HT-29 (cell line): Measurements from ENCODE around the gene DNMT3L. TPM values are rescaled to one million over a fixed set of nuclear protein-coding genes. Genes with fewer than 3 reads are reported as not detected.

Experiments used
- DNase-seq: peaks from one replicate; pipeline ENCODE4 v3.0.0-alpha.2; 2015; ENCODE audit warnings: low spot score
- total RNA-seq: library from RNA; depleted of rRNA; stranded (reverse); fragments of >200 nt; shearing (Covaris generic); gene quantifications from 2 replicates; pipeline ENCODE4 v1.2.3, GENCODE V29; 2014

Gene DNMT3L
- total RNA-seq, 1 experiment from 2014 or later = not detected

GRCh38 chr21:44279354-44280260, 17.9 kb upstream of the DNMT3L start:
- DNase-seq = no peak

DNA sequence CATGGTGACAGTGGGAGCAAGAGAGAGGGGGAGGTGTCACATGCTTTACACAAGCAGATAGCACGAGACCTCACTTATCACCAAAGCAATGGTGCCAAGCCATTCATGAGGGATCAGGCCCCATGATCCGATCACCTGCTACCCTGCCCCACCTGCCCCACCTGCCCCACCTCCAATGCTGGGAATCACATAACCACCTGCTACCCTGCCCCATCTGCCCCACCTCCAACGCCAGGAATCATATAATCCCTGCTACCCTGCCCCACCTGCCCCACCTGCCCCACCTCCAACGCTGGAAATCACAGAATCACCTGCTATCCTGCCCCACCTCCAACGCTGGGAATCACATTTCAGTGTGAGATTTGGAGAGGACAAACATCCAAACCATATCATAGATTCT, 13.3 kb upstream of the DNMT3L start:
- no peak for DNase-seq

DNA sequence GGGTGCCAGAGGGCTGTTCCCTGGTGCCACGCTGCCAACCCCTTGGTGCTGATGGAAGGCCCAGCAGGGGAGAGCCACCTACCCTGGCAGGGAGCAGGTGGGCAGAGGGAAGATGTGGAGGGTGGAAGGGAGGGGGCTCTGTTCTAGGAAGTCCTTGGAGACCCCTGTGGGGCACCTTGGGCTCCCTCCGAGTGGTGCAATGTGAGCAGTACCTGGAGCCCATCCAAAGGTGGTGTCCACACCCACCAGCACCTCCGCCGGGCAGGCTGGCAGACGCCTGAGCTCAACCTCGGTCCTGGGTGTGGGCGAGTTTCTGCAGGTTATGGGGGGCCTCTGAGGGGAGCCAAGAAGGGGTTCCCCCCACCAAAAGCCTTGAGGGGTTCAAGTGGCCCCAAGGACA, 11.3 kb upstream of the DNMT3L start:
- DNase-seq = no peak

GRCh38 chr21:44272284-44272858, 10.7 kb upstream of the DNMT3L start:
- no peak for DNase-seq

DNA sequence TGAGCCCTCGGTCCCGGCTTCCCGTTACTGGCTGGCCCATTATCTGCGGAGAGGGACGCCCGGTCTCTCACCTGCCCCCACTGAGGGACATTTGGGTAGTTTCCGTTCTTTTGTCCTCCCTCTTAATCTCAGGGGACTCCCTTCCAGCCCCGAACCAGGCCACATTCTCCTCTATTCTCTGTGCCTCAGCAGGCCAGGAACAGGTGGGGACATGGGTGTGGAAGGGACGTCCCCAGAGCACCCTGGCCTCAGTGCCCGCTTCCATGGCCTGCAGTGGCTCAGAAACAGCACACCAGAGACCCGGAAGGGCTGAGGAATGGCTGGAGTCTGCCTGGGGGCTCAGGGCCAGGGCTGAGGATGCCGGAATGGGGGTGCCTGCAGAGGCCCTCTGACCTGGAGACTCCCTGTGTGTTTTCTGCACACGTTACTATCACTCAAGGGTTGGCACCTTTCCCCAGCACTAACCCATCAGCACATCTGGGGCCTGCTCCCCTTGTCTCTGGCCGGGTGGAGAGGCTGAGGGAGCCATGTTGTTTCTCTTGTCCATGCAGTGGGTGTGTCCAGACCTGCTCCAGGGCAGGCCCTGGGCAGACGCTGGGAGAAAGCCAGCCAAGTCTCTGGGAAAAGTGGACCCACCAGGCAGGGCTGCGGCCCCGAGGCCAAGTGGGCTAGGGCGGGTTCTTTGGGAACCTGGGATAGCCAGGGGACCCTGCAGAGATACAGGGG, 10.0 kb upstream of the DNMT3L start:
- no peak for DNase-seq

GRCh38 chr21:44269090-44269489, 7.4 kb upstream of the DNMT3L start:
- no peak for DNase-seq

- peak; percentile 9 for DNase-seq
Measured at GRCh38 chr21:44267655-44268142, 6.0 kb upstream of the DNMT3L start.

- no peak for DNase-seq
Measured at GRCh38 chr21:44265734-44266270, 4.1 kb upstream of the DNMT3L start.

- no peak for DNase-seq
Measured at GRCh38 chr21:44263768-44264167, 2.1 kb upstream of the DNMT3L start.

- no peak for DNase-seq
Measured at GRCh38 chr21:44263221-44263760, 1.6 kb upstream of the DNMT3L start.

GRCh38 chr21:44262338-44263056, 800 bp upstream of the DNMT3L start:
- DNase-seq = no peak

- DNase-seq = no peak
Measured at GRCh38 chr21:44260791-44261631, 686 bp downstream of the DNMT3L start.

- no peak for DNase-seq
Measured at GRCh38 chr21:44260066-44260465, 1.6 kb downstream of the DNMT3L start.

- DNase-seq = no peak
Measured at GRCh38 chr21:44259082-44259705, 2.5 kb downstream of the DNMT3L start.

DNA sequence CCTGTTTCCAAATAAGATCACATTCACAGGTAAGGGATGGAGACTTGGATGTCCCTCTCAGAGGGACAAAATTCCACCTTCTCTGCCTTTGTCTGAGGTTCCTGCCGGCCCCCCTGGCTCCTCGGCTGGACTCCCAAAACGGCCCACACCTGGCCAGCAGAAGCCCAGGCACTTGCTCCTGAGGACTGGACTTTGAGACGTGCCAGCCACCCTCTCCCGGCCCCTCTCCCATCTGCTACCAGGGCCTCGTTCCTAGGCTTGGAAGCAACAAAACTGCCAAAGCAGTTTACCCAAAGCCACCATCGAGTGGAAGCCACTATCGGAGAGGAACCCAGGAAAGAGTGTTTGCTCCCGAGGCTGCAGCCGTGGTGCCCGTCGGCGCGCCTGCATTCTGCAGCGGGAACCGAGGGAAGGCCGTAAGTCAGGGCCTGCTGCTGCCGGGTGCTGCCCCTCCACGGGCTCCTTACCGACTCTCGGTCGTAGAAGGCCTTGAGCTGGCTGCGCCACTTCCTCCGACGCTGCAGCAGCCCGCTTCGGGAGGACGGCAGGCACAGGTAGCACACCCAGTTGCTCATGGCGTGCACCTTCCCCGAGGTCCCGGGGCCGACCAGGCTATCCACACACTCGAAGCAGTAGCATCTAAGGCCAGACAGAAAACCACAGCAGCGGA, 3.5 kb downstream of the DNMT3L start:
- no peak for DNase-seq

DNA sequence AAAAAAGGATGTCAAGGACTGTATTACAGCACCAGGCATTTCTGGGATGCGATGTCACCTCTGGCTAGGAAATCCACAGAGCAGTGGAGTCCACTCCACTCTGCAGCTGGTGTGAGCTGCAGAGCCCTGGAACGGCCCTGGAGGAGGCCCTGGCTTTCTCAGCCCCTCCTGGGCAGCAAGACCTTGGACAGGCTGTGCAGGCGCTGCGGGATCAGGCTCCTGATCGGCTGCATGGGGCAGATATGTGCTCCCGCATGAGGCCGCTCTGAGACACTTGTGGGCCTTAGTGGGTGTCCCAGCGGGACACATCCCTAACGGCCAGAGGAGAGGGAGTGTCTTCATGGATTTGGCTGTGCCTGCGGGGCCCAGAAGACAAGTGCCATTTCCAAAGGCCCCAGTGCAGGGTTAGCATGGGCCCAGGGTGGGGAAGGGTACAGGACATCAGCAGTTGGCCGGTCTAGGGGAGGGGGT, 6.2 kb downstream of the DNMT3L start:
- no peak for DNase-seq

DNA sequence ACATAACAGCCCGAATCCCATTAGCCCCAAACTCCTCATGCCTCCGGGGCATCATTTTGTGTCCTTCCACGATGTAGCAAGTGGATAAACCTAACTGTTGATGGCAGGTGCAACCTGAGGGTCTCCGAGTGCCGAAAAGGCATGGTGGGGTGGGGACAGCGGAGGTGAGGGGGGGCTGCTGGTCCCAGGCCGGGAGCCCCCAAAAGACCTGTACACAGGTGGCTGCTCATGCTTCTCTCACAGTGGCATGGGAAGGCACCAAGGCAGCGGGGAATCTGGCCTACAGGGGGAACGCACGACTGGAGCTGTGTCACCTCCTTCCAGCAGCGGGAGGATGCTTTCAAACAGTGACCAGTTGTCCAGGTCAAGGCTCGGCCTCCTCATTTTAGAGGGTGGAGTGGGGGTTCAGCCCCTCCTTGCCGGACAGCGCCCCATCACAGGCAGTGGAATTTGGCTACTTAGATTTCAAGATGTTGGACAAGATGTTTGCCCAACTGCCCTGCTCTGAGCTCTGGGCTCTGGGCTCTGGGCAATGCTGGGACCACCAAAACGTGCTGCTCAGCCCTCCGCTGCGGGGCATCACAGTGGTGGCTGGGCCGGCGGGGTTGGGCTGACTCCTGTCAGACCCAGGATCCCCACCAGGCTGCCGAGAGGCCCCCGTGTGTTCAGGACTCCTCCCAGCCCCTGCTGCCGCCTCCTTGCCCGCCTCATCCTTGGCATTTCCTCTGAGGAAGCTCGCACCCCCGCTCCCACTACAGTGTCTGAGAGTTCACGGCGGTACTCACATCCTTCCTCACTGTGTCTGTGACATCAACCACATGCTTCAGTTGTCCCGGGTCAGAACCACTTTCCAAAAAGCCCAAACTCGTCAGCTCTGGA, 7.6 kb downstream of the DNMT3L start:
- no peak for DNase-seq
